IMR-90 (cell line): ENCODE results near the gene SERPINA5.

ENCODE experiments used
- BHLHE40 ChIP-seq: fragments of 150-350 bp; IDR thresholded peaks from 2 replicates; pipeline ENCODE4 v1.6.1; 2016; ENCODE audit warnings: mild to moderate bottlenecking, low read depth, low read length
- CEBPB ChIP-seq: IDR thresholded peaks from 2 replicates; pipeline ENCODE4 v1.6.1; 2012; ENCODE audit warnings: low read depth, low read length, improper control_type of control experiment
- CHD1 ChIP-seq: IDR thresholded peaks from 2 replicates; pipeline ENCODE4 v1.6.1; 2012; ENCODE audit warnings: low read depth, low read length, improper control_type of control experiment
- CTCF ChIP-seq: conservative IDR thresholded peaks from 2 replicates; pipeline ENCODE4 v1.5.1; 2012; ENCODE audit warnings: mild to moderate bottlenecking, low read depth, low read length, improper control_type of control experiment
- FOS ChIP-seq: fragments of 150-350 bp; IDR thresholded peaks from 2 replicates; pipeline ENCODE4 v1.6.1; 2016; ENCODE audit warnings: low read depth, low read length
- POLR2A ChIP-seq: IDR thresholded peaks from 2 replicates; pipeline ENCODE4 v1.6.1; 2012; ENCODE audit warnings: mild to moderate bottlenecking, low read depth, low read length
- RAD21 ChIP-seq: IDR thresholded peaks from 2 replicates; pipeline ENCODE4 v1.6.1; 2012; ENCODE audit warnings: low read length, improper control_type of control experiment
- RCOR1 ChIP-seq: IDR thresholded peaks from 2 replicates; pipeline ENCODE4 v1.6.1; 2012; ENCODE audit warnings: mild to moderate bottlenecking, low read length, improper control_type of control experiment; ENCODE audit not compliant: insufficient replicate concordance
- SMC3 ChIP-seq: fragments of 150-350 bp; IDR thresholded peaks from 2 replicates; pipeline ENCODE4 v1.6.1; 2016; ENCODE audit warnings: low read depth, mild to moderate bottlenecking, antibody characterized with exemption, low read length, moderate library complexity
- USF2 ChIP-seq: fragments of 150-350 bp; IDR thresholded peaks from 2 replicates; pipeline ENCODE4 v1.6.1; 2017; ENCODE audit warnings: mild to moderate bottlenecking, antibody characterized with exemption, low read length, low read depth
- TF ChIP-seq, protein P1 (sequence below): fragments of 150-350 bp; IDR thresholded peaks from 2 replicates; pipeline ENCODE4 v1.6.1; 2016; ENCODE audit warnings: low read depth, mild to moderate bottlenecking, low read length, moderate library complexity, borderline replicate concordance

- TF ChIP-seq POLR2A (no peak), BHLHE40 (no peak), USF2 (no peak), CTCF (no peak), RAD21 (no peak), SMC3 (no peak), CEBPB (no peak), FOS (no peak), RCOR1 (no peak), CHD1 (no peak)
- TF ChIP-seq, protein P1, sequence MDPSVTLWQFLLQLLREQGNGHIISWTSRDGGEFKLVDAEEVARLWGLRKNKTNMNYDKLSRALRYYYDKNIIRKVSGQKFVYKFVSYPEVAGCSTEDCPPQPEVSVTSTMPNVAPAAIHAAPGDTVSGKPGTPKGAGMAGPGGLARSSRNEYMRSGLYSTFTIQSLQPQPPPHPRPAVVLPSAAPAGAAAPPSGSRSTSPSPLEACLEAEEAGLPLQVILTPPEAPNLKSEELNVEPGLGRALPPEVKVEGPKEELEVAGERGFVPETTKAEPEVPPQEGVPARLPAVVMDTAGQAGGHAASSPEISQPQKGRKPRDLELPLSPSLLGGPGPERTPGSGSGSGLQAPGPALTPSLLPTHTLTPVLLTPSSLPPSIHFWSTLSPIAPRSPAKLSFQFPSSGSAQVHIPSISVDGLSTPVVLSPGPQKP, result no peak
Observed at GRCh38 chr14:94573475-94574277, 7.5 kb upstream of the SERPINA5 start.
